Nephron progenitor cell (in vitro differentiated cells): ENCODE measurements around the gene TRA2A.

Source experiments
- DNase-seq: peaks from one replicate; pipeline ENCODE4 v3.0.0; 2021
- H3K27ac Mint-ChIP-seq: 2 replicates; pipeline ENCODE4 v1.8.0; 2021; ENCODE audit warnings: mild to moderate bottlenecking, moderate library complexity, mixed read lengths
- H3K27me3 Mint-ChIP-seq: 2 replicates; pipeline ENCODE4 v1.8.0; 2021; ENCODE audit warnings: mild to moderate bottlenecking, low read depth, mixed read lengths; ENCODE audit not compliant: poor library complexity
- H3K36me3 Mint-ChIP-seq: 2 replicates; pipeline ENCODE4 v1.8.0; 2021; ENCODE audit warnings: low read depth, mixed read lengths
- H3K4me1 Mint-ChIP-seq: 2 replicates; pipeline ENCODE4 v1.8.0; 2021; ENCODE audit warnings: mixed read lengths
- H3K4me3 Mint-ChIP-seq: 2 replicates; pipeline ENCODE4 v1.8.0; 2021; ENCODE audit warnings: mild to moderate bottlenecking, moderate library complexity, mixed read lengths
- H3K9me3 Mint-ChIP-seq: 2 replicates; pipeline ENCODE4 v1.8.0; 2021; ENCODE audit warnings: mild to moderate bottlenecking, moderate library complexity, mixed read lengths
- CTCF ChIP-seq: fragments of 200-600 bp; sonication (generic); IDR thresholded peaks from 2 replicates; pipeline ENCODE4 v1.5.0; 2021; ENCODE audit warnings: antibody characterized with exemption

Gene TRA2A

GRCh38 chr7:23545493-23545892, 13.7 kb upstream of the TRA2A start:
- Mint-ChIP-seq H3K36me3 (no peaks in the 10 kb centered on the region), H3K27me3 (peaks cover 17% of the 10 kb centered on the region), H3K9me3 (peaks cover 5% of the 10 kb centered on the region), H3K27ac (no peak overlapping the region), H3K4me3 (no peak overlapping the region), H3K4me1 (no peaks in the 10 kb centered on the region)
- DNase-seq, result no peak
- no peak for TF ChIP-seq CTCF

- no peaks in the 10 kb centered on the region for H3K4me1 Mint-ChIP-seq
- H3K36me3 Mint-ChIP-seq, result no peaks in the 10 kb centered on the region
- no peak overlapping the region for H3K27ac Mint-ChIP-seq
- H3K27me3 Mint-ChIP-seq, result peaks cover 17% of the 10 kb centered on the region
- H3K4me3 Mint-ChIP-seq, result no peak overlapping the region
- TF ChIP-seq CTCF, result peak; percentile 12
- H3K9me3 Mint-ChIP-seq, result peaks cover 5% of the 10 kb centered on the region
- no peak for DNase-seq
Measured at GRCh38 chr7:23544913-23545354, 13.2 kb upstream of the TRA2A start.

DNA sequence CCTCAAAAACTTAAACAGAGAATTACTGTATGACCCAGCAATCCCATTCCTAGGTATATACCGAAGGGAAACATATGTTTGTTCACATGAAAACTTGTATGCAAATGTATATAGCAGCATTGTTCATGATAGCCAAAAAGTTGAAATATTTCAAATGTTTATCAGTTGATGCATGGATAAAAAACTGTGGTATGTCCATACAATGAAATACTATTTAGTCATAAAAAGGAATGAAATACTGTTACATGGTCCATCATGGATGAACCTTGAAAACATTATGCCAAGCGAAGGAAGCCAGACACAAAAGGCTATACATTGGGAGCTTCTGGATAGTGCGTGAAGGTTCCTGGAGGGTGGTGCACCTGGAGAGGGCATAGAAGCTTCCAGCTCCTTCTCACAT, 11.0 kb upstream of the TRA2A start:
- no peaks in the 10 kb centered on the region for H3K36me3 Mint-ChIP-seq
- no peaks in the 10 kb centered on the region for H3K4me1 Mint-ChIP-seq
- H3K27me3 Mint-ChIP-seq, result peaks cover 10% of the 10 kb centered on the region
- DNase-seq, result no peak
- no peak overlapping the region for H3K27ac Mint-ChIP-seq
- peaks cover 5% of the 10 kb centered on the region for H3K9me3 Mint-ChIP-seq
- TF ChIP-seq CTCF, result no peak
- H3K4me3 Mint-ChIP-seq, result no peak overlapping the region

DNA sequence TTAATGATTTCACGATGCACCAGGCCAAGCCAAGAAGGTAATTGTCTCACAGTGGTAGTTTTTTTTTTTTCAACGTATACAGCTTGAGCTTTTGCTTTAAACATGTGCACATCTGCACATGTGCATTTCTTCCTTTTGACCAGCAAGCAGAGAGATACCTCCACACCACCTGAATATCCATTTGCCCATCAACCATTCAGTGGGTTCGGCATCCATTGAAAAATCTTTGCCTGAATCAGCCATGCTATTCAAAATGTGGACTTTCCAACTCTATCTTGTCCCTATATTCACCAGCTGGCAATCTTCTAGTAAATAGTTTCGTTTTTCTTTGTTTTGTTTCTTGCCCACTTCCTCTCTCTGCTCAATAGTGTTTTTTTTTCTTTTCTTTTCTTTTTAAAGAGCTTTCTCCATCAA, 7.7 kb upstream of the TRA2A start:
- no peaks in the 10 kb centered on the region for H3K4me1 Mint-ChIP-seq
- no peak for TF ChIP-seq CTCF
- H3K9me3 Mint-ChIP-seq, result peaks cover 5% of the 10 kb centered on the region
- H3K36me3 Mint-ChIP-seq, result no peaks in the 10 kb centered on the region
- H3K27me3 Mint-ChIP-seq, result peaks cover 5% of the 10 kb centered on the region
- no peak overlapping the region for H3K4me3 Mint-ChIP-seq
- no peak overlapping the region for H3K27ac Mint-ChIP-seq
- DNase-seq, result no peak

DNA sequence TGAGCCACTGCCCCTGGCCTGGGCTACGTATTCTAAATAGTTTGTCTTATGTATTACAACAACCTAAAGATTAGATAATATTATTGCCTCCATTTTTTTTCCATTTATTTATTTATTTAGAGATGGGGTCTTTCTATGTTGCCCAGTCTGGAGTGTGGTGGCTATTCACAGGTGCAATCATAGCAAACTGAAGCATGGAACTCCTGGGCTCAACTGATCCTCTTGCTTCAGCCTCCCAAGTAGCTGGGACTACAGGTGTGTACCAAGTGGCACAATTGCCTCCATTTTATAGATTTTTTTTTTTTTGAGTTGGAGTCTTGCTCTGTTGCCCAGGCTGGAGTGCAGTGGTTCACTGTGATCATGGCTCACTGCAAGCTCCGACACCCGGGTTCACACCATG, 6.5 kb upstream of the TRA2A start:
- no peaks in the 10 kb centered on the region for H3K36me3 Mint-ChIP-seq
- no peak overlapping the region for H3K4me3 Mint-ChIP-seq
- H3K4me1 Mint-ChIP-seq, result no peaks in the 10 kb centered on the region
- no peak for DNase-seq
- H3K27ac Mint-ChIP-seq, result no peak overlapping the region
- H3K9me3 Mint-ChIP-seq, result peaks cover 5% of the 10 kb centered on the region
- no peak for TF ChIP-seq CTCF
- peaks cover 5% of the 10 kb centered on the region for H3K27me3 Mint-ChIP-seq

DNA sequence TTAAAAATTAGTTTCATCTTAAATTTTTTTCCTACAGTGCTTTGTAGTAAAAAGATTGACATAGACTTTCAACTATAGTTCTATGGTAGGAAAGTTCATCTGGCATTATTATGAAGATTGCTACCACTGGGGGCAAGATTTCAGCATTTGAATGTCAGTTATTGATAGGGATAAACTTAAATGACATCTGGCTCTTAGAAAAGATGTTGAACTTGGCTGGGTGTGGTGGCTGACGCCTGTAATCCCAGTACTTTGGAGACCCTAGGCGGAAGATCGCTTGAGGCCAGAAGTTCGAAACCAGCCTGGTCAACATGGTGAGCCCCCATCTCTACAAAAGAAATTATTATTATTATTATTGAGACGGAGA, 1.4 kb upstream of the TRA2A start:
- Mint-ChIP-seq H3K27me3 (peaks cover 3% of the 10 kb centered on the region), H3K36me3 (peaks cover 24% of the 10 kb centered on the region), H3K4me1 (peaks cover 24% of the 10 kb centered on the region), H3K9me3 (peaks cover 21% of the 10 kb centered on the region), H3K4me3 (peak overlapping the region; percentile 70), H3K27ac (no peak overlapping the region)
- no peak for DNase-seq
- no peak for TF ChIP-seq CTCF
